NCI-H2107 treated with DMSO at 0.1 percent for 48 hours (cell line): ENCODE data around the gene TMEM38B.
"Not testable (repeated sequence)": the region's sequence is repeated elsewhere in the genome, so short reads cannot be mapped to it uniquely, and the experiment has no call there.

Experiments used
- DNase-seq: peaks from one replicate; lab custom pipeline; 2025; ENCODE audit not compliant: unreplicated experiment; lab: John Stamatoyannopoulos, UW

TMEM38B gene

GRCh38 chr9:105681313-105681712 lies 13.0 kb upstream of the TMEM38B start:
- no peak for DNase-seq

- DNase-seq = no peak
Observed at GRCh38 chr9:105681724-105682123, 12.6 kb upstream of the TMEM38B start.

GRCh38 chr9:105683688-105684275 lies 10.6 kb upstream of the TMEM38B start:
- no peak for DNase-seq

- DNase-seq = no peak
Observed at GRCh38 chr9:105686936-105687335, 7.4 kb upstream of the TMEM38B start.

GRCh38 chr9:105690742-105691141 lies 3.6 kb upstream of the TMEM38B start:
- DNase-seq = no peak

- peak; percentile 44 for DNase-seq
Observed at GRCh38 chr9:105693435-105694189, 729 bp upstream of the TMEM38B start.

- DNase-seq = peak; percentile 33
Observed at GRCh38 chr9:105694848-105695581, 674 bp downstream of the TMEM38B start.

GRCh38 chr9:105696219-105696793 lies 2.0 kb downstream of the TMEM38B start:
- no peak for DNase-seq

GRCh38 chr9:105697871-105698270 lies 3.5 kb downstream of the TMEM38B start:
- no peak for DNase-seq

- no peak for DNase-seq
Observed at GRCh38 chr9:105698348-105698870, 4.1 kb downstream of the TMEM38B start.

- no peak for DNase-seq
Observed at GRCh38 chr9:105700668-105701067, 6.3 kb downstream of the TMEM38B start.

GRCh38 chr9:105701145-105701544 lies 6.8 kb downstream of the TMEM38B start:
- no peak for DNase-seq

- DNase-seq = no peak
Observed at GRCh38 chr9:105702207-105702606, 7.9 kb downstream of the TMEM38B start.

- not testable (repeated sequence) for DNase-seq
Observed at GRCh38 chr9:105703638-105704037, 9.3 kb downstream of the TMEM38B start.

GRCh38 chr9:105706156-105706555 lies 11.8 kb downstream of the TMEM38B start:
- DNase-seq = no peak

- DNase-seq = no peak
Observed at GRCh38 chr9:105708405-105708804, 14.1 kb downstream of the TMEM38B start.

- DNase-seq = no peak
Observed at GRCh38 chr9:105710638-105711037, 16.3 kb downstream of the TMEM38B start.

- DNase-seq = no peak
Observed at GRCh38 chr9:105711867-105712266, 17.5 kb downstream of the TMEM38B start.

- DNase-seq = no peak
Observed at GRCh38 chr9:105712297-105712696, 18.0 kb downstream of the TMEM38B start.

- no peak for DNase-seq
Observed at GRCh38 chr9:105712773-105713172, 18.4 kb downstream of the TMEM38B start.

GRCh38 chr9:105713260-105714019 lies 19.1 kb downstream of the TMEM38B start:
- no peak for DNase-seq
